H1 (cell line): ENCODE results near the gene TEKT3. TPM values are rescaled to one million over a fixed set of nuclear protein-coding genes. Genes with fewer than 3 reads are reported as not detected.

Experiments used
- BACH1 ChIP-seq: IDR thresholded peaks from 2 replicates; pipeline ENCODE4 v1.6.1; 2012; ENCODE audit warnings: low read length, improper control_type of control experiment
- EGR1 ChIP-seq: IDR thresholded peaks from 2 replicates; pipeline ENCODE4 v1.6.1; 2011; ENCODE audit warnings: low read depth, low read length, borderline replicate concordance
- polyA plus RNA-seq, 7 experiments: library from polyadenylated mRNA; depleted of rRNA in 3 of 7; stranded (reverse) in 5 of 7; unstranded in 2 of 7; fragments of >200 nt in 5 of 7; fragments of 200-250 nt in 2 of 7; gene quantifications; 1 replicate in 5 of 7; 2 replicates in 1 of 7; 4 replicates in 1 of 7; pipeline versions ENCODE4 v1.2.1 to v1.2.3, GENCODE V29; 2011 to 2013; ENCODE audit warnings: missing spikeins in 2 of 7, mixed read lengths in 2 of 7
- total RNA-seq: library from RNA; stranded (reverse); fragmentation: NEBNext Ultra II Directional; extraction: Animal tissue kit (Norgen Biotek cat#: 25700); gene quantifications from 2 replicates; pipeline ENCODE4 v1.2.1, GENCODE V29; 2021

Gene TEKT3
- total and polyA plus RNA-seq, 2 of the 8 experiments (the other 6 are each of a cell fraction or from before 2014, with no cell fraction given), result 2.2 to 2.9 TPM

GRCh38 chr17:15271741-15272140, 69.7 kb downstream of the TEKT3 start (continued):
- TF ChIP-seq BACH1 (no peak), EGR1 (no peak)
